Dermis lymphatic vessel endothelial cell (primary cell): Measurements from ENCODE around the gene SEC61A2. TPM values are rescaled to one million over a fixed set of nuclear protein-coding genes. Genes with fewer than 3 reads are reported as not detected.

ENCODE experiments used
- total RNA-seq: library from RNA; depleted of rRNA; stranded (reverse); fragments of >200 nt; gene quantifications from 2 replicates; pipeline ENCODE4 v1.2.1, GENCODE V29; 2014

The SEC61A2 gene
- 4.6 and 5.4 TPM in 2 replicates for total RNA-seq

GRCh38 chr10:12129222-12130111 is at the start of gene SEC61A2:
TSS of gene SEC61A2 (plus strand) at chr10:12129677. CDS start at chr10:12129788, 111 bp downstream.

GRCh38 chr10:12195603-12196506 is 66.4 kb downstream of the SEC61A2 start, which contains the start of the genes CDC123 and NUDT5:
TSS of gene CDC123 (plus strand) at chr10:12196188. CDS start at chr10:12196246, 58 bp downstream.
TSS of gene NUDT5 (minus strand) at chr10:12195891. CDS start at chr10:12186291, 9,600 bp downstream.

Other genes starting within 250 kb of the SEC61A2 start
- gene UPF2, start 86.9 kb upstream of the SEC61A2 start, total RNA-seq, result 12.4 and 16.8 TPM in 2 replicates
- 25.3 and 26.4 TPM in 2 replicates for gene DHTKD1, start 60.7 kb upstream of the SEC61A2 start, total RNA-seq
- 42.5 and 44.0 TPM in 2 replicates for gene NUDT5, start 66.2 kb downstream of the SEC61A2 start, total RNA-seq
- 148 and 169 TPM in 2 replicates for gene CDC123, start 66.5 kb downstream of the SEC61A2 start, total RNA-seq
- 0.43 and 1.4 TPM in 2 replicates for gene CAMK1D, start 219.9 kb downstream of the SEC61A2 start, total RNA-seq